HCT116 (cell line): ENCODE measurements around the gene LGALS12. TPM values are rescaled to one million over a fixed set of nuclear protein-coding genes. Genes with fewer than 3 reads are reported as not detected.

Source experiments
- ATAC-seq: fragments of 200-7000 bp; cut with Tn5 transposase; 2 replicates; pipeline ENCODE4 v1.9.1; 2020; ENCODE audit warnings: mild to moderate bottlenecking, moderate library complexity
- BruUV-seq: library from RNA; stranded (reverse); fragments of 400-500 nt; replicated peaks from 2 replicates; lab custom pipeline; 2021; lab: Mats Ljungman, UMichigan
- CTCF ChIA-PET: fragments of 300-600 bp; sonication (Branson Sonifier 250); formaldehyde crosslinking; loops from one replicate; lab custom pipeline; 2021; ENCODE audit warnings: antibody characterized with exemption; lab: Charles Lee
- POLR2A ChIA-PET: fragments of 300-600, 350-600 bp; sonication (Branson Sonifier 250); formaldehyde crosslinking; loops from one replicate; lab custom pipeline; 2021; ENCODE audit warnings: antibody characterized with exemption; lab: Charles Lee
- RAD21 ChIA-PET, 2 experiments: fragments of 300-600 bp; sonication (Branson Sonifier 250); formaldehyde crosslinking; loops; one replicate each; lab custom pipeline; 2023; ENCODE audit warnings: low total read pairs in 2 of 2; ENCODE audit not compliant: uncharacterized antibody in 2 of 2, unreplicated experiment in 2 of 2, low non-redundant PET in 1 of 2; lab: Charles Lee
- DNase-seq: peaks from one replicate; pipeline ENCODE4 v3.0.0-alpha.2; 2010; ENCODE audit warnings: low read depth, low spot score
- H2AFZ ChIP-seq: fragments of 200-600 bp; shearing (Covaris generic), sonication (generic); 2 replicates; pipeline ENCODE4 v1.6.1; 2017; ENCODE audit warnings: low read depth, mixed run types, mixed read lengths, antibody characterized with exemption, low read length; ENCODE audit not compliant: poor library complexity, severe bottlenecking
- H3K27ac ChIP-seq: 2 replicates; pipeline ENCODE4 v1.5.1; 2012; ENCODE audit warnings: low read depth, low read length
- H3K27me3 ChIP-seq: fragments of 200-600 bp; sonication (generic); 2 replicates; pipeline ENCODE4 v1.6.1; 2016; ENCODE audit warnings: mixed run types, low read length, mixed read lengths; ENCODE audit not compliant: insufficient read depth
- H3K36me3 ChIP-seq, 2 experiments: fragments of 200-500 bp in 1 of 2; fragments of 200-600 bp in 1 of 2; sonication (Bioruptor generic) in 1 of 2; sonication (generic) in 1 of 2; 2 replicates each; pipeline versions ENCODE4 v1.5.1 to v1.6.1; 2014 to 2016; ENCODE audit warnings: low read length in 2 of 2, inconsistent platforms in 1 of 2, mixed read lengths in 1 of 2, mixed run types in 1 of 2; ENCODE audit not compliant: insufficient read depth in 2 of 2, control insufficient read depth in 1 of 2
- H3K4me1 ChIP-seq, 2 experiments: fragments of 200-600 bp in 1 of 2; sonication (generic) in 1 of 2; 2 replicates each; pipeline versions ENCODE4 v1.5.1 to v1.6.1; 2012 to 2017; ENCODE audit warnings: low read length in 2 of 2, inconsistent platforms in 1 of 2, mild to moderate bottlenecking in 1 of 2, mixed read lengths in 1 of 2, mixed run types in 1 of 2, moderate library complexity in 1 of 2; ENCODE audit not compliant: insufficient read depth in 2 of 2, control insufficient read depth in 1 of 2
- H3K4me2 ChIP-seq: fragments of 200-600 bp; sonication (generic); 2 replicates; pipeline ENCODE4 v1.6.1; 2017; ENCODE audit warnings: mixed run types, low read length, mixed read lengths
- H3K4me3 ChIP-seq, 2 experiments: fragments of 200-600 bp in 1 of 2; sonication (generic) in 1 of 2; replicated peaks in 1 of 2; 2 replicates each; pipeline ENCODE4 v1.5.1; 2011 to 2016; ENCODE audit warnings: low read length in 2 of 2, control low read depth in 1 of 2, low read depth in 1 of 2, mild to moderate bottlenecking in 1 of 2, mixed read lengths in 1 of 2, mixed run types in 1 of 2
- H3K79me2 ChIP-seq: fragments of 200-600 bp; sonication (generic); 2 replicates; pipeline ENCODE4 v1.6.1; 2017; ENCODE audit warnings: mild to moderate bottlenecking, mixed run types, low read length, moderate library complexity, mixed read lengths; ENCODE audit not compliant: insufficient read depth
- H3K9ac ChIP-seq: fragments of 200-600 bp; sonication (generic); 2 replicates; pipeline ENCODE4 v1.6.1; 2016; ENCODE audit warnings: low read length, mixed read lengths
- H3K9me2 ChIP-seq: fragments of 200-600 bp; sonication (generic), shearing (Covaris generic); 2 replicates; pipeline ENCODE4 v1.6.1; 2017; ENCODE audit warnings: mixed run types, mild to moderate bottlenecking, moderate library complexity; ENCODE audit not compliant: insufficient read depth
- H3K9me3 ChIP-seq, 2 experiments: fragments of 200-500 bp in 1 of 2; fragments of 200-600 bp in 1 of 2; sonication (Bioruptor generic) in 1 of 2; sonication (generic) in 1 of 2; 2 replicates each; pipeline ENCODE4 v1.6.1; 2014 to 2017; ENCODE audit warnings: low read length in 2 of 2, mixed read lengths in 2 of 2, inconsistent platforms in 1 of 2, low read depth in 1 of 2, mild to moderate bottlenecking in 1 of 2, mixed run types in 1 of 2, moderate library complexity in 1 of 2; ENCODE audit not compliant: control insufficient read depth in 1 of 2, insufficient read depth in 1 of 2
- H4K20me1 ChIP-seq: fragments of 200-600 bp; sonication (generic), shearing (Covaris generic); 2 replicates; pipeline ENCODE4 v1.6.1; 2017; ENCODE audit warnings: mixed run types, mild to moderate bottlenecking, moderate library complexity; ENCODE audit not compliant: insufficient read depth
- CBX3 ChIP-seq: IDR thresholded peaks from 2 replicates; pipeline ENCODE4 v1.6.1; 2012; ENCODE audit warnings: low read depth
- CEBPB ChIP-seq: IDR thresholded peaks from 2 replicates; pipeline ENCODE4 v1.6.1; 2012; ENCODE audit warnings: low read depth
- EGR1 ChIP-seq: IDR thresholded peaks from 2 replicates; pipeline ENCODE4 v1.6.1; 2012; ENCODE audit warnings: low read depth
- ELF1 ChIP-seq: IDR thresholded peaks from 2 replicates; pipeline ENCODE4 v1.6.1; 2012; ENCODE audit warnings: low read depth, borderline replicate concordance
- EZH2phosphoT487 ChIP-seq: fragments of 200-600 bp; IDR thresholded peaks from 2 replicates; pipeline ENCODE4 v1.6.1; 2018; ENCODE audit warnings: antibody characterized with exemption, borderline replicate concordance
- FOSL1 ChIP-seq: IDR thresholded peaks from 2 replicates; pipeline ENCODE4 v1.6.1; 2012; ENCODE audit warnings: low read depth
- JUND ChIP-seq: IDR thresholded peaks from 2 replicates; pipeline ENCODE4 v1.6.1; 2012
- RAD21 ChIP-seq: IDR thresholded peaks from 2 replicates; pipeline ENCODE4 v1.6.1; 2012; ENCODE audit warnings: low read depth, mild to moderate bottlenecking
- SIN3A ChIP-seq: IDR thresholded peaks from 2 replicates; pipeline ENCODE4 v1.6.1; 2012; ENCODE audit warnings: low read depth
- SP1 ChIP-seq: IDR thresholded peaks from 2 replicates; pipeline ENCODE4 v1.6.1; 2012; ENCODE audit warnings: low read depth
- SRF ChIP-seq: IDR thresholded peaks from 2 replicates; pipeline ENCODE4 v1.6.1; 2012; ENCODE audit warnings: low read depth
- TCF7L2 ChIP-seq: IDR thresholded peaks from 2 replicates; pipeline ENCODE4 v1.7.0; 2011; ENCODE audit warnings: borderline replicate concordance, inconsistent platforms; ENCODE audit not compliant: insufficient read depth, insufficient read length; ENCODE audit errors: extremely low read depth
- YY1 ChIP-seq: IDR thresholded peaks from 2 replicates; pipeline ENCODE4 v1.6.1; 2011; ENCODE audit warnings: low read length, low read depth, moderate library complexity, mild to moderate bottlenecking; ENCODE audit not compliant: insufficient replicate concordance; ENCODE audit errors: extremely low read depth
- ZNF274 ChIP-seq: fragments of 200-500 bp; sonication (Bioruptor generic); IDR thresholded peaks from 2 replicates; pipeline ENCODE4 v1.6.1; 2014; ENCODE audit warnings: mild to moderate bottlenecking, low read depth, low read length, inconsistent platforms
- intact Hi-C: fragments of 100-400 bp; cut with micrococcal nuclease; formaldehyde crosslinking; loops from 2 replicates; pipeline ENCODE4 v1.10.0; 2022
- total RNA-seq: library from RNA; stranded (reverse); gene quantifications from one replicate; pipeline ENCODE4 v1.2.1, GENCODE V29; 2021; ENCODE audit not compliant: unreplicated experiment
- TF ChIP-seq, protein P1 (sequence below): IDR thresholded peaks from 2 replicates; pipeline ENCODE4 v1.6.1; 2012; ENCODE audit warnings: low read depth
- TF ChIP-seq, protein P2 (sequence below), 3 experiments: fragments of 200-600 bp in 1 of 3; sonication (generic) in 1 of 3; IDR thresholded peaks in 2 of 3; conservative IDR thresholded peaks in 1 of 3; 2 replicates each; pipeline ENCODE4 v1.5.1; 2012 to 2017; ENCODE audit warnings: low read depth in 2 of 3, low read length in 2 of 3, antibody characterized with exemption in 1 of 3, borderline replicate concordance in 1 of 3, control low read depth in 1 of 3, mild to moderate bottlenecking in 1 of 3, mixed read lengths in 1 of 3, mixed run types in 1 of 3, moderate library complexity in 1 of 3; ENCODE audit not compliant: insufficient read depth in 1 of 3
- TF ChIP-seq, protein P3 (sequence below): IDR thresholded peaks from 2 replicates; pipeline ENCODE4 v1.6.1; 2012

Gene LGALS12
- total RNA-seq, 1 experiment from 2014 or later, result not detected

DNA sequence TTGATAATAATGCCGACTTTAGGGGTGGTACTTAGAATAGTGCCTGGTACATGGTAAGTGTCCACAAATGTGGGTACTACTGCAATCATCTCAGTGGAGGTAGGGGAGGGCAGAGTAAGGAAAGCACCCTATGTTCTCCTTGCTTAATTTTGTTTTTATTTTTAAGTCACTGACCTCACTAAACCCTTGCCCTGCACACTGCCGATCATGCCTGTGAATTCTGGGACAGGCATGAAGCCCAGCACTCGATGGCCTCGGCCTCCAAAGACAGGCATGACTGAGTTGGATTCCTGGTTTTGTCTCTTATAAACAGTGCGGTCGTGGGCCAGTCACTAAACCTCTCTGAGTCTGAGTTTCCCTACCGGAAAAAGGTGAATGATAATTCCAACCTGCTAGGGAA is 6.9 kb downstream of the LGALS12 start (continued):
- TF ChIP-seq FOSL1 (no peak), SP1 (no peak), SIN3A (no peak), CEBPB (no peak), EGR1 (no peak), CBX3 (no peak)

DNA sequence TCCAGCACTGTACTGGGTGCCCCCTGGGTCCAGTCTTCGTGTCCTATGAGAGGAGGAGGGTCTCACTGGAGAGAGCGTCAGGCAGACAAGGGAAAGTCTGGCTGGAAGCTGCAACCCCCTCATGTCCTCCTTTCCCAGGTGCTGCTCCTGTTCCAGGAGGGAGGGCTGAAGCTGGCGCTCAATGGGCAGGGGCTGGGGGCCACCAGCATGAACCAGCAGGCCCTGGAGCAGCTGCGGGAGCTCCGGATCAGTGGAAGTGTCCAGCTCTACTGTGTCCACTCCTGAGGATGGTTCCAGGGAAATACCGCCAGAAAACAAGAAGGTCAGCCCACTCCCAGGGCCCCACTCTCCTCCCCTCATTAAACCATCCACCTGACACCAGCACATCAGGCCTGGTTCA is 10.2 kb downstream of the LGALS12 start:
- no peaks in the 10 kb centered on the region for H3K79me2 ChIP-seq
- BruUV-seq, result no TSS peak
- H3K9me3 ChIP-seq, result no peaks in the 10 kb centered on the region
- H3K4me3 ChIP-seq, result no peak overlapping the region
- H3K27ac ChIP-seq, result no peak overlapping the region
- no peaks in the 10 kb centered on the region for H3K36me3 ChIP-seq
- H3K4me1 ChIP-seq, result no peaks in the 10 kb centered on the region
- CTCF ChIA-PET, result interaction anchor here (1.6 kb wide), 1 partner anchor 37 kb away, joined by 3 read pairs; no protein-coding TSS in a partner anchor
- DNase-seq (no peak), ATAC-seq (no peak)
- H3K9me2 ChIP-seq, result no peaks in the 10 kb centered on the region
- TF ChIP-seq, protein P1, sequence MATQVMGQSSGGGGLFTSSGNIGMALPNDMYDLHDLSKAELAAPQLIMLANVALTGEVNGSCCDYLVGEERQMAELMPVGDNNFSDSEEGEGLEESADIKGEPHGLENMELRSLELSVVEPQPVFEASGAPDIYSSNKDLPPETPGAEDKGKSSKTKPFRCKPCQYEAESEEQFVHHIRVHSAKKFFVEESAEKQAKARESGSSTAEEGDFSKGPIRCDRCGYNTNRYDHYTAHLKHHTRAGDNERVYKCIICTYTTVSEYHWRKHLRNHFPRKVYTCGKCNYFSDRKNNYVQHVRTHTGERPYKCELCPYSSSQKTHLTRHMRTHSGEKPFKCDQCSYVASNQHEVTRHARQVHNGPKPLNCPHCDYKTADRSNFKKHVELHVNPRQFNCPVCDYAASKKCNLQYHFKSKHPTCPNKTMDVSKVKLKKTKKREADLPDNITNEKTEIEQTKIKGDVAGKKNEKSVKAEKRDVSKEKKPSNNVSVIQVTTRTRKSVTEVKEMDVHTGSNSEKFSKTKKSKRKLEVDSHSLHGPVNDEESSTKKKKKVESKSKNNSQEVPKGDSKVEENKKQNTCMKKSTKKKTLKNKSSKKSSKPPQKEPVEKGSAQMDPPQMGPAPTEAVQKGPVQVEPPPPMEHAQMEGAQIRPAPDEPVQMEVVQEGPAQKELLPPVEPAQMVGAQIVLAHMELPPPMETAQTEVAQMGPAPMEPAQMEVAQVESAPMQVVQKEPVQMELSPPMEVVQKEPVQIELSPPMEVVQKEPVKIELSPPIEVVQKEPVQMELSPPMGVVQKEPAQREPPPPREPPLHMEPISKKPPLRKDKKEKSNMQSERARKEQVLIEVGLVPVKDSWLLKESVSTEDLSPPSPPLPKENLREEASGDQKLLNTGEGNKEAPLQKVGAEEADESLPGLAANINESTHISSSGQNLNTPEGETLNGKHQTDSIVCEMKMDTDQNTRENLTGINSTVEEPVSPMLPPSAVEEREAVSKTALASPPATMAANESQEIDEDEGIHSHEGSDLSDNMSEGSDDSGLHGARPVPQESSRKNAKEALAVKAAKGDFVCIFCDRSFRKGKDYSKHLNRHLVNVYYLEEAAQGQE, result no peak
- TF ChIP-seq ZNF274 (no peak), ELF1 (no peak), JUND (no peak), EGR1 (no peak), TCF7L2 (no peak), SP1 (no peak), RAD21 (no peak), SIN3A (no peak), CEBPB (no peak), YY1 (no peak), SRF (no peak), EZH2phosphoT487 (no peak), CBX3 (no peak)
- TF ChIP-seq, protein P2, sequence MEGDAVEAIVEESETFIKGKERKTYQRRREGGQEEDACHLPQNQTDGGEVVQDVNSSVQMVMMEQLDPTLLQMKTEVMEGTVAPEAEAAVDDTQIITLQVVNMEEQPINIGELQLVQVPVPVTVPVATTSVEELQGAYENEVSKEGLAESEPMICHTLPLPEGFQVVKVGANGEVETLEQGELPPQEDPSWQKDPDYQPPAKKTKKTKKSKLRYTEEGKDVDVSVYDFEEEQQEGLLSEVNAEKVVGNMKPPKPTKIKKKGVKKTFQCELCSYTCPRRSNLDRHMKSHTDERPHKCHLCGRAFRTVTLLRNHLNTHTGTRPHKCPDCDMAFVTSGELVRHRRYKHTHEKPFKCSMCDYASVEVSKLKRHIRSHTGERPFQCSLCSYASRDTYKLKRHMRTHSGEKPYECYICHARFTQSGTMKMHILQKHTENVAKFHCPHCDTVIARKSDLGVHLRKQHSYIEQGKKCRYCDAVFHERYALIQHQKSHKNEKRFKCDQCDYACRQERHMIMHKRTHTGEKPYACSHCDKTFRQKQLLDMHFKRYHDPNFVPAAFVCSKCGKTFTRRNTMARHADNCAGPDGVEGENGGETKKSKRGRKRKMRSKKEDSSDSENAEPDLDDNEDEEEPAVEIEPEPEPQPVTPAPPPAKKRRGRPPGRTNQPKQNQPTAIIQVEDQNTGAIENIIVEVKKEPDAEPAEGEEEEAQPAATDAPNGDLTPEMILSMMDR (IDR thresholded peaks at IDR 0.05 in 2 of 3, conservative IDR thresholded peaks at IDR 0.05 in 1 of 3; ENCODE audit: borderline replicate concordance in 1 of 3, insufficient read depth in 1 of 3, low read depth in 2 of 3, low read length in 2 of 3), result no peak
- TF ChIP-seq, protein P3, sequence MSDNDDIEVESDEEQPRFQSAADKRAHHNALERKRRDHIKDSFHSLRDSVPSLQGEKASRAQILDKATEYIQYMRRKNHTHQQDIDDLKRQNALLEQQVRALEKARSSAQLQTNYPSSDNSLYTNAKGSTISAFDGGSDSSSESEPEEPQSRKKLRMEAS, result no peak
- no peaks in the 10 kb centered on the region for H3K27me3 ChIP-seq
- RAD21 ChIA-PET, result no interaction called here
- POLR2A ChIA-PET, result interaction anchor here (0.6 kb wide), 1 partner anchor 575 kb away, joined by 3 read pairs; no protein-coding TSS in a partner anchor
- no peak overlapping the region for H2AFZ ChIP-seq
- no peak overlapping the region for H3K4me2 ChIP-seq
- H4K20me1 ChIP-seq, result no peaks in the 10 kb centered on the region
- H3K9ac ChIP-seq, result no peak overlapping the region
- intact Hi-C loops, result no loop called here
